Muscle layer of colon (tissue), 2 donors: ENCODE results near the gene LAMB3.
"Not testable (repeated sequence)": the region's sequence is repeated elsewhere in the genome, so short reads cannot be mapped to it uniquely, and the experiment has no call there.

Experiments used
- H3K27ac ChIP-seq: one replicate; pipeline ENCODE4 v1.7.0; 2013; ENCODE audit warnings: low read depth, mild to moderate bottlenecking, low read length, moderate library complexity
- H3K27me3 ChIP-seq, 2 donors: one replicate each; pipeline ENCODE4 v1.7.0; 2013; ENCODE audit warnings: low read length in 2 of 2, mild to moderate bottlenecking in 2 of 2; ENCODE audit not compliant: insufficient read depth in 2 of 2, control insufficient read depth in 1 of 2
- H3K36me3 ChIP-seq: one replicate; pipeline ENCODE4 v1.7.0; 2013; ENCODE audit warnings: mild to moderate bottlenecking, low read length; ENCODE audit not compliant: insufficient read depth
- H3K4me1 ChIP-seq: one replicate; pipeline ENCODE4 v1.7.0; 2013; ENCODE audit warnings: mild to moderate bottlenecking, low read length; ENCODE audit not compliant: insufficient read depth
- H3K4me3 ChIP-seq, 2 donors: one replicate each; pipeline ENCODE4 v1.7.0; 2013; ENCODE audit warnings: low read length in 2 of 2, low read depth in 1 of 2, mild to moderate bottlenecking in 1 of 2, moderate library complexity in 1 of 2
- H3K9ac ChIP-seq: one replicate; pipeline ENCODE4 v1.7.0; 2013; ENCODE audit warnings: low read length
- H3K9me3 ChIP-seq: one replicate; pipeline ENCODE4 v1.7.0; 2013; ENCODE audit warnings: mild to moderate bottlenecking, low read length
- donor health status: abdominal sarcoma.
- donor health status: Adenocarcinoma of cecum.

The LAMB3 gene

GRCh38 chr1:209652121-209652735, at the start of gene LAMB3:
Gene LAMB3 (minus strand): TSS chr1:209652425. CDS start chr1:209650944, 1,481 bp downstream.
- Histone ChIP-seq H3K9me3 (no peaks in the 10 kb centered on the region), H3K9ac (no peak within 1 kb of the TSS), H3K27ac (no peak within 1 kb of the TSS), H3K4me3 (no peak within 1 kb of the TSS), H3K27me3 (no peaks in the 10 kb centered on the region), H3K36me3 (no peaks in the 10 kb centered on the region), H3K4me1 (peaks cover 21% of the 10 kb centered on the region)

DNA sequence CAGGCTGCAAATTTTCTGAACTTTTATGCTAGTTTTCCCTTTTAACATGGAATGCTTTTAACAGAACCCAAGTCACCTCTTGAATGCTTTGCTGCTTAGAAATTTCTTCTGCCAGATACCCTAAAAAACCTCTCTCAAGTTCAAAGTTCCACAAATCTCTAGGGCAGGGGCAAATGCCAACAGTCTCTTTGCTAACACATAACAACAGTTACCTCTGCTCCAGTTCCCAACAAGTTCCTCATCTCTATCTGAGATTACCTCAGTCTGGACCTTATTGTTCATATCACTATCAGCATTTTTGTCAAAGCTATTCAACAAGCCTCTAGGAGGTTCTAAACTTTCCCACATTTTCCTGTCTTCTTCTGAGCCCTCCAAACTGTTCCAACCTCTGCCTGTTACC, 48.5 kb upstream of the LAMB3 start:
- H3K9me3 ChIP-seq, H3K27me3 ChIP-seq, H3K36me3 ChIP-seq, H3K27ac ChIP-seq, H3K9ac ChIP-seq, H3K4me3 ChIP-seq, H3K4me1 ChIP-seq: not testable (repeated sequence)

GRCh38 chr1:209697126-209697525, 44.9 kb upstream of the LAMB3 start:
- no peak overlapping the region for H3K9ac ChIP-seq
- H3K4me1 ChIP-seq = no peaks in the 10 kb centered on the region
- H3K36me3 ChIP-seq = no peaks in the 10 kb centered on the region
- no peaks in the 10 kb centered on the region for H3K27me3 ChIP-seq
- no peak overlapping the region for H3K4me3 ChIP-seq
- H3K9me3 ChIP-seq = no peaks in the 10 kb centered on the region
- no peak overlapping the region for H3K27ac ChIP-seq

DNA sequence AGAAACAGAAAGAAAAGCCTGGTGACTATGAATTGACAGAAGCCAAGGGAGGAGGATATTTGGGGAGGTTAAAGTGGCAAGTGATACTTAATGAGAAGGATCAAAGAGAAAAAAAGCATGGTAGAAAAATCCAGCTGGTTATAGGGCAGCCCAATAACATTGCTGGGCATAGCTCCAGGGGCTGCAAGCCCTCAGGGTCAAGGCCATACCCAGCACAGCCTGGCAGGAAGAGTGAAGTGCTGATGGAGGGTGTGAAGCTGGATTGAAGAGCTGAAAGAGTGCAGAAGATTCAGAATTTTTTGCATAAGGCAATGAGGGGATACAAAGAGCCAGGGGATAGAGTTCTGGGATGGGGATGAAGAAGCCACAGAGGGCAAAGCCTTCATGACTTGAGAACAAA, 44.4 kb upstream of the LAMB3 start:
- Histone ChIP-seq H3K27ac (no peak overlapping the region), H3K9ac (no peak overlapping the region), H3K9me3 (no peaks in the 10 kb centered on the region), H3K36me3 (no peaks in the 10 kb centered on the region), H3K27me3 (no peaks in the 10 kb centered on the region), H3K4me3 (no peak overlapping the region), H3K4me1 (no peaks in the 10 kb centered on the region)

- no peaks in the 10 kb centered on the region for H3K36me3 ChIP-seq
- no peak overlapping the region for H3K27ac ChIP-seq
- H3K9ac ChIP-seq = no peak overlapping the region
- no peaks in the 10 kb centered on the region for H3K27me3 ChIP-seq
- no peaks in the 10 kb centered on the region for H3K9me3 ChIP-seq
- H3K4me1 ChIP-seq = peaks cover 9% of the 10 kb centered on the region
- H3K4me3 ChIP-seq = no peak overlapping the region
These were observed 40.7 kb upstream of the LAMB3 start for GRCh38 chr1:209692745-209693504.

GRCh38 chr1:209692296-209692695, 40.1 kb upstream of the LAMB3 start:
- Histone ChIP-seq H3K36me3 (no peaks in the 10 kb centered on the region), H3K27ac (no peak overlapping the region), H3K4me3 (no peak overlapping the region)

DNA sequence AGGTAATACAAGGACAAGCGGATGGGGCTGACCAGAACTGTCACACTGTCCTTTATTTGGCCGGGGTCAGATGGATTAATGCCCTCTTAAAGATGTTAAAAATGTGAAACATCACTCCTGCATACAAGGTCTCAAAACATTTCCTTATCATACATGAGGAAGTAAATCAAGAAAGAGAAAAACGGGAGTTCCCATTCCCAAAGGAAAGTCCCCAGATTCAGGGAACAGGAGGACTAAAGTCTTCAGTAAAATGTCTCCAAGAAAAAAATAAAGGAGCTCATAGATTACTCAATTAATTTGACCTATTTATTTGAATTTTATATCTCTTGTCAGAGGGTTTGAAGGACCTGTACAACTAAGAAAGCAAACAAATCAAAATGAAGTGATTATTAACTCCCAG, 39.0 kb upstream of the LAMB3 start:
- Histone ChIP-seq H3K4me1 (peaks cover 9% of the 10 kb centered on the region), H3K9ac (no peak overlapping the region), H3K27ac (no peak overlapping the region)

More at GRCh38 chr1:209692296-209692695, 40.1 kb upstream of the LAMB3 start:
- Histone ChIP-seq H3K9me3 (no peaks in the 10 kb centered on the region), H3K4me1 (peaks cover 9% of the 10 kb centered on the region), H3K27me3 (no peaks in the 10 kb centered on the region), H3K9ac (no peak overlapping the region)

DNA sequence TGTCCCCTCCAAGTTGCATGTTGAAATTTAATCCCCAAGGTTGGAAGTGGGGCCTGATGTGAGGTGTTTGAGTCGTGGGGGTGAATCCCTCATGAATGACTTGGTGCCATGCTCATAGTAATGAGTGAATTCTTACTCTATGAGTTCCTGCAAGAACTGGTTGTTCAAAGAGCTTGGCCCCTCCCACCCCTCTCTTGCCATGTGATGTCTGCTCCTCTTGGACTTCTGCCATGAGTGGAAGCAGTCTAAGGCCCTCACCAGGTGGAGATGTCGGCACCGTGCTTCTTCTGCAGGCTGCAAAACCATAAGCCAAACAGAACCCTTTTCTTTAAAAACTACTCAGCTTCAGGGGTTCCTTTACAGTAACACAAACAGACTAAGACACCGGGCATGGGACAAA, 37.3 kb upstream of the LAMB3 start:
- Histone ChIP-seq H3K4me1 (peaks cover 9% of the 10 kb centered on the region), H3K9ac (no peak overlapping the region), H3K4me3 (no peak overlapping the region), H3K27ac (no peak overlapping the region), H3K27me3 (no peaks in the 10 kb centered on the region), H3K36me3 (no peaks in the 10 kb centered on the region), H3K9me3 (no peaks in the 10 kb centered on the region)

More for the DNA sequence above, 39.0 kb upstream of the LAMB3 start:
- no peaks in the 10 kb centered on the region for H3K27me3 ChIP-seq
- no peak overlapping the region for H3K4me3 ChIP-seq
- no peaks in the 10 kb centered on the region for H3K36me3 ChIP-seq
- H3K9me3 ChIP-seq = no peaks in the 10 kb centered on the region

DNA sequence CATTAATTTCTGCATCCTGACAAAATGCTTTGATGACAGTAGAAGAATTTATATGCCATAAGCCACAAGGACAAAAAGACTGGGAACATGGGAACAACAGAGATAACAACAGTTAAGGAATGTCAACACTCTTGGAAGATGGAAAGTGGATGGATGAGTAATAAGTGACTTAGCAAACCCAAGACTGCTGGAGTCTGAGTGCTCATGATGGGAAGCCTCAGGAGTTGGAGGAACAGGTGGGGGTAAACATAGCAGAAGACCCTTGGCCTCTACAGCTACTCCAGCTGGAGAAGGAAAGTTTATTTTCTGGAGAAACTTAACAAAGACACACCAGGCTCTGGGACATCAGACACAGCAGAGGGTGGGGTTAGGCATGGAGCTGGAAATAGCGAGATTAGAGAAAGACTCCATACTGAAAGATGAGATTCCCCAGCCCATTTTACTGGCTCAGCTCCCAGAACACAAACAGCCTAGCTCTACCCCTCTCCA, 36.6 kb upstream of the LAMB3 start:
- Histone ChIP-seq H3K9ac (no peak overlapping the region), H3K36me3 (no peaks in the 10 kb centered on the region), H3K27me3 (no peaks in the 10 kb centered on the region), H3K4me1 (peaks cover 9% of the 10 kb centered on the region), H3K9me3 (no peaks in the 10 kb centered on the region), H3K4me3 (no peak overlapping the region), H3K27ac (no peak overlapping the region)

- no peak overlapping the region for H3K9ac ChIP-seq
These were observed 34.1 kb upstream of the LAMB3 start for GRCh38 chr1:209686322-209686721.

GRCh38 chr1:209685821-209686220, 33.6 kb upstream of the LAMB3 start:
- H3K27me3 ChIP-seq = no peaks in the 10 kb centered on the region
- no peaks in the 10 kb centered on the region for H3K9me3 ChIP-seq
- no peaks in the 10 kb centered on the region for H3K36me3 ChIP-seq
- H3K4me3 ChIP-seq = peak overlapping the region in 1 of 2 donors; percentile 1
- H3K4me1 ChIP-seq = peaks cover 9% of the 10 kb centered on the region
- no peak overlapping the region for H3K27ac ChIP-seq
- H3K9ac ChIP-seq = no peak overlapping the region

More at GRCh38 chr1:209686322-209686721, 34.1 kb upstream of the LAMB3 start:
- no peak overlapping the region for H3K27ac ChIP-seq
- no peaks in the 10 kb centered on the region for H3K36me3 ChIP-seq
- peaks cover 9% of the 10 kb centered on the region for H3K4me1 ChIP-seq
- H3K4me3 ChIP-seq = no peak overlapping the region
- H3K9me3 ChIP-seq = no peaks in the 10 kb centered on the region
- no peaks in the 10 kb centered on the region for H3K27me3 ChIP-seq
